GM23338 (cell line): ENCODE data around the gene MASP2. TPM values are rescaled to one million over a fixed set of nuclear protein-coding genes. Genes with fewer than 3 reads are reported as not detected.
A peak's percentile ranks its signal among the peaks of the same experiment; 100 is the strongest.

Experiments used
- ATAC-seq: fragments of 200-7000 bp; cut with Tn5 transposase; 3 replicates; pipeline ENCODE4 v1.9.1; 2020
- DNase-seq: peaks from one replicate; pipeline ENCODE4 v3.0.0-alpha.2; 2015; ENCODE audit warnings: low spot score
- H2AFZ ChIP-seq: fragments of 200-600 bp; sonication (generic); 2 replicates; pipeline ENCODE4 v1.8.0; 2016; ENCODE audit warnings: antibody characterized with exemption, mild to moderate bottlenecking, moderate library complexity
- H3F3A ChIP-seq: fragments of 200-600 bp; sonication (generic); replicated peaks from 2 replicates; pipeline ENCODE4 v1.8.0; 2017; ENCODE audit warnings: antibody characterized with exemption, mixed run types, low read depth
- H3K27ac ChIP-seq: fragments of 200-600 bp; sonication (generic); 2 replicates; pipeline ENCODE4 v1.6.1; 2016; ENCODE audit warnings: low read depth
- H3K27me3 ChIP-seq: fragments of 200-600 bp; sonication (generic); 2 replicates; pipeline ENCODE4 v1.8.0; 2016; ENCODE audit warnings: mild to moderate bottlenecking, mixed run types, moderate library complexity; ENCODE audit not compliant: insufficient read depth
- H3K36me3 ChIP-seq: fragments of 200-600 bp; sonication (generic); 2 replicates; pipeline ENCODE4 v1.8.0; 2016; ENCODE audit warnings: mild to moderate bottlenecking; ENCODE audit not compliant: insufficient read depth
- H3K4me1 ChIP-seq: fragments of 200-600 bp; sonication (generic); 2 replicates; pipeline ENCODE4 v1.8.0; 2016; ENCODE audit warnings: mild to moderate bottlenecking, moderate library complexity; ENCODE audit not compliant: insufficient read depth
- H3K4me2 ChIP-seq: fragments of 200-600 bp; sonication (generic); 2 replicates; pipeline ENCODE4 v1.7.1; 2017; ENCODE audit warnings: mixed run types
- H3K4me3 ChIP-seq: fragments of 200-600 bp; sonication (generic); 2 replicates; pipeline ENCODE4 v1.6.1; 2016; ENCODE audit warnings: mixed run types
- H3K79me2 ChIP-seq: fragments of 200-600 bp; sonication (generic); replicated peaks from 2 replicates; pipeline ENCODE4 v1.8.0; 2017; ENCODE audit warnings: mild to moderate bottlenecking; ENCODE audit not compliant: insufficient read depth
- H3K9me2 ChIP-seq: fragments of 200-600 bp; sonication (generic); 2 replicates; pipeline ENCODE4 v1.8.0; 2017; ENCODE audit not compliant: insufficient read depth
- H4K20me1 ChIP-seq: fragments of 200-600 bp; sonication (generic); replicated peaks from 2 replicates; pipeline ENCODE4 v1.8.0; 2017; ENCODE audit warnings: mild to moderate bottlenecking; ENCODE audit not compliant: insufficient read depth
- H3K27ac Mint-ChIP-seq: 2 replicates; pipeline ENCODE4 v1.8.0; 2020; ENCODE audit warnings: inconsistent platforms, mild to moderate bottlenecking, moderate library complexity, mixed read lengths
- H3K27me3 Mint-ChIP-seq: 3 replicates; pipeline ENCODE4 v1.8.0; 2022; ENCODE audit warnings: low read depth, mild to moderate bottlenecking, moderate library complexity, mixed read lengths, inconsistent platforms; ENCODE audit not compliant: insufficient read depth, poor library complexity
- H3K36me3 Mint-ChIP-seq: 3 replicates; pipeline ENCODE4 v1.8.0; 2021; ENCODE audit warnings: low read depth, mild to moderate bottlenecking, inconsistent platforms, moderate library complexity, mixed read lengths
- H3K4me1 Mint-ChIP-seq: 3 replicates; pipeline ENCODE4 v1.8.0; 2020; ENCODE audit warnings: mild to moderate bottlenecking, inconsistent platforms, mixed read lengths
- H3K4me3 Mint-ChIP-seq: 3 replicates; pipeline ENCODE4 v1.8.0; 2021; ENCODE audit warnings: moderate library complexity, mild to moderate bottlenecking, inconsistent platforms, mixed read lengths
- H3K9me3 Mint-ChIP-seq: 3 replicates; pipeline ENCODE4 v1.8.0; 2020; ENCODE audit warnings: moderate library complexity, mild to moderate bottlenecking, inconsistent platforms, mixed read lengths
- EZH2 ChIP-seq: fragments of 200-600 bp; sonication (generic); IDR thresholded peaks from one replicate; pipeline ENCODE4 v1.8.0; 2017; ENCODE audit warnings: antibody characterized with exemption, mild to moderate bottlenecking, low read depth; ENCODE audit not compliant: unreplicated experiment
- EZH2phosphoT487 ChIP-seq: fragments of 200-600 bp; sonication (generic); IDR thresholded peaks from one replicate; pipeline ENCODE4 v1.8.1; 2018; ENCODE audit warnings: antibody characterized with exemption; ENCODE audit not compliant: unreplicated experiment
- JUNB ChIP-seq: IDR thresholded peaks from one replicate; pipeline ENCODE4 v1.6.1; 2016; ENCODE audit warnings: antibody characterized with exemption; ENCODE audit not compliant: unreplicated experiment
- NANOG ChIP-seq: IDR thresholded peaks from 2 replicates; pipeline ENCODE4 v1.6.1; 2016; ENCODE audit warnings: antibody characterized with exemption, borderline replicate concordance
- POLR2AphosphoS5 ChIP-seq: IDR thresholded peaks from 2 replicates; pipeline ENCODE4 v1.6.1; 2016; ENCODE audit warnings: antibody characterized with exemption, low read depth
- ZNF114 ChIP-seq: fragments of 250-450 bp; sonication (Bioruptor Pico); IDR thresholded peaks from 2 replicates; pipeline ENCODE4 v1.5.0; 2020; ENCODE audit warnings: mild to moderate bottlenecking, moderate library complexity
- ZNF462 ChIP-seq: fragments of 250-450 bp; sonication (Bioruptor Pico); IDR thresholded peaks from 2 replicates; pipeline ENCODE4 v1.5.0; 2020; ENCODE audit warnings: mild to moderate bottlenecking, moderate library complexity
- polyA plus RNA-seq: library from polyadenylated mRNA; unstranded; fragments of >200 nt; fragmentation: Nextera tagmentation; extraction: Ambion mirVana; gene quantifications from 2 replicates; pipeline ENCODE4 v1.2.1, GENCODE V29; 2016
- total RNA-seq: library from RNA; depleted of rRNA; stranded (reverse); fragments of >200 nt; shearing (Covaris generic); gene quantifications from 2 replicates; pipeline ENCODE4 v1.2.3, GENCODE V29; 2014
- TF ChIP-seq, protein P1 (sequence below): IDR thresholded peaks from 2 replicates; pipeline ENCODE4 v1.6.1; 2016; ENCODE audit warnings: antibody characterized with exemption
- TF ChIP-seq, protein P2 (sequence below): IDR thresholded peaks from one replicate; pipeline ENCODE4 v1.6.1; 2018; ENCODE audit warnings: antibody characterized with exemption; ENCODE audit not compliant: unreplicated experiment

The MASP2 gene
- total and polyA plus RNA-seq, 2 experiments from 2014 or later, result 0.71 to 1.5 TPM

- TF ChIP-seq NANOG, result no peak
- TF ChIP-seq, protein P1, sequence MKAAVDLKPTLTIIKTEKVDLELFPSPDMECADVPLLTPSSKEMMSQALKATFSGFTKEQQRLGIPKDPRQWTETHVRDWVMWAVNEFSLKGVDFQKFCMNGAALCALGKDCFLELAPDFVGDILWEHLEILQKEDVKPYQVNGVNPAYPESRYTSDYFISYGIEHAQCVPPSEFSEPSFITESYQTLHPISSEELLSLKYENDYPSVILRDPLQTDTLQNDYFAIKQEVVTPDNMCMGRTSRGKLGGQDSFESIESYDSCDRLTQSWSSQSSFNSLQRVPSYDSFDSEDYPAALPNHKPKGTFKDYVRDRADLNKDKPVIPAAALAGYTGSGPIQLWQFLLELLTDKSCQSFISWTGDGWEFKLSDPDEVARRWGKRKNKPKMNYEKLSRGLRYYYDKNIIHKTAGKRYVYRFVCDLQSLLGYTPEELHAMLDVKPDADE, result no peak
- TF ChIP-seq, protein P2, sequence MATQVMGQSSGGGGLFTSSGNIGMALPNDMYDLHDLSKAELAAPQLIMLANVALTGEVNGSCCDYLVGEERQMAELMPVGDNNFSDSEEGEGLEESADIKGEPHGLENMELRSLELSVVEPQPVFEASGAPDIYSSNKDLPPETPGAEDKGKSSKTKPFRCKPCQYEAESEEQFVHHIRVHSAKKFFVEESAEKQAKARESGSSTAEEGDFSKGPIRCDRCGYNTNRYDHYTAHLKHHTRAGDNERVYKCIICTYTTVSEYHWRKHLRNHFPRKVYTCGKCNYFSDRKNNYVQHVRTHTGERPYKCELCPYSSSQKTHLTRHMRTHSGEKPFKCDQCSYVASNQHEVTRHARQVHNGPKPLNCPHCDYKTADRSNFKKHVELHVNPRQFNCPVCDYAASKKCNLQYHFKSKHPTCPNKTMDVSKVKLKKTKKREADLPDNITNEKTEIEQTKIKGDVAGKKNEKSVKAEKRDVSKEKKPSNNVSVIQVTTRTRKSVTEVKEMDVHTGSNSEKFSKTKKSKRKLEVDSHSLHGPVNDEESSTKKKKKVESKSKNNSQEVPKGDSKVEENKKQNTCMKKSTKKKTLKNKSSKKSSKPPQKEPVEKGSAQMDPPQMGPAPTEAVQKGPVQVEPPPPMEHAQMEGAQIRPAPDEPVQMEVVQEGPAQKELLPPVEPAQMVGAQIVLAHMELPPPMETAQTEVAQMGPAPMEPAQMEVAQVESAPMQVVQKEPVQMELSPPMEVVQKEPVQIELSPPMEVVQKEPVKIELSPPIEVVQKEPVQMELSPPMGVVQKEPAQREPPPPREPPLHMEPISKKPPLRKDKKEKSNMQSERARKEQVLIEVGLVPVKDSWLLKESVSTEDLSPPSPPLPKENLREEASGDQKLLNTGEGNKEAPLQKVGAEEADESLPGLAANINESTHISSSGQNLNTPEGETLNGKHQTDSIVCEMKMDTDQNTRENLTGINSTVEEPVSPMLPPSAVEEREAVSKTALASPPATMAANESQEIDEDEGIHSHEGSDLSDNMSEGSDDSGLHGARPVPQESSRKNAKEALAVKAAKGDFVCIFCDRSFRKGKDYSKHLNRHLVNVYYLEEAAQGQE, result no peak
- TF ChIP-seq POLR2AphosphoS5, result no peak
- H4K20me1 ChIP-seq, result peaks cover 32% of the 10 kb centered on the region
These were observed 20.1 kb downstream of the MASP2 start for GRCh38 chr1:11026903-11027302.

DNA sequence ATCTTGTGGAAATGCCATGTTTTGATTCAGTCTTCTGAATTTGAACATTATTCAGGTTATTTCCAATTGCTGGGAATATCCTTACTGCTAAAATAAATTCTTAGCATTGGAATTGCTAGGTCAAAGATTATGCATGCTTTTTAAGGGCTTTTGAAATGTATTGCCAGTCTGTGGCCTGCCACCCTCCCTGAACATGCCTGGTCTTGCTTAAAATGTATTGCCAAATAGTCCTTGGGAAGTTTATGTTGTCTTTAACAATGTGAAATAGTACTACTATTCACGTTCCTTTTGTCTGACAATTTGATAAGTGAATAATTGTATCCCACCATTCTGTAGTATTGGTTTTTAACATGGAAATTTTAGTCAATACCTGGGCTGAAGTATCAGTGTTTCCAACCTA lies 21.0 kb downstream of the MASP2 start:
- peaks cover 9% of the 10 kb centered on the region; the same call in 1 of the 2 replicates for H3K79me2 ChIP-seq
- H3K36me3 ChIP-seq, result peaks cover 58% of the 10 kb centered on the region
- H3F3A ChIP-seq, result peaks cover 50% of the 10 kb centered on the region
- Mint-ChIP-seq H3K36me3 (peaks cover 84% of the 10 kb centered on the region), H3K9me3 (no peaks in the 10 kb centered on the region), H3K4me1 (peaks cover 4% of the 10 kb centered on the region; the same call in 2 of the 3 replicates), H3K27me3 (peaks cover 4% of the 10 kb centered on the region), H3K4me3 (no peak overlapping the region), H3K27ac (peak overlapping the region; percentile 43; the same call in 1 of the 2 replicates)
- peaks cover 41% of the 10 kb centered on the region for H4K20me1 ChIP-seq
- peak overlapping the region; percentile 67 for H3K27ac ChIP-seq
- H3K4me3 ChIP-seq, result no peak overlapping the region
- no peak for DNase-seq
- H3K4me1 ChIP-seq, result no peaks in the 10 kb centered on the region
- H2AFZ ChIP-seq, result no peak overlapping the region
- no peaks in the 10 kb centered on the region for H3K9me2 ChIP-seq
- no peak overlapping the region for H3K4me2 ChIP-seq
- H3K27me3 ChIP-seq, result no peaks in the 10 kb centered on the region
- no peak for ATAC-seq
- TF ChIP-seq EZH2 (no peak), POLR2AphosphoS5 (no peak), JUNB (no peak), EZH2phosphoT487 (no peak), NANOG (no peak), ZNF114 (CRISPR knock-in tag) (no peak), ZNF462 (CRISPR knock-in tag) (no peak)

More at GRCh38 chr1:11026903-11027302, 20.1 kb downstream of the MASP2 start:
- H3K36me3 ChIP-seq, result peaks cover 50% of the 10 kb centered on the region
- H3F3A ChIP-seq, result peaks cover 44% of the 10 kb centered on the region
- H3K4me3 ChIP-seq, result no peak overlapping the region
- no peak overlapping the region for H2AFZ ChIP-seq
- Mint-ChIP-seq H3K4me3 (no peak overlapping the region), H3K36me3 (peaks cover 76% of the 10 kb centered on the region), H3K9me3 (no peaks in the 10 kb centered on the region), H3K27me3 (peaks cover 10% of the 10 kb centered on the region), H3K27ac (0 out of 2 replicates have a peak overlapping the region, but pooled peaks have one; percentile 24), H3K4me1 (peaks cover 4% of the 10 kb centered on the region; the same call in 2 of the 3 replicates)
- peak overlapping the region; percentile 62; the same call in 1 of the 2 replicates for H3K27ac ChIP-seq
- no peaks in the 10 kb centered on the region for H3K4me1 ChIP-seq
- no peak overlapping the region for H3K4me2 ChIP-seq
- no peaks in the 10 kb centered on the region for H3K9me2 ChIP-seq
- ATAC-seq, result no peak
- no peak for DNase-seq
- H3K27me3 ChIP-seq, result no peaks in the 10 kb centered on the region
- peaks cover under 1% of the 10 kb centered on the region; the same call in 1 of the 2 replicates for H3K79me2 ChIP-seq
